Gastrocnemius medialis (tissue), 4 donors: ENCODE data around the gene HSD17B14.
A peak's percentile ranks its signal among the peaks of the same experiment; 100 is the strongest.

ENCODE experiments used
- POLR2A ChIP-seq, 2 donors: fragments of 450-650 bp; IDR thresholded peaks; one replicate each; pipeline ENCODE4 v1.6.1; 2017; ENCODE audit warnings: antibody characterized with exemption in 2 of 2, mild to moderate bottlenecking in 2 of 2, moderate library complexity in 2 of 2
- TF ChIP-seq, protein P1 (sequence below), 5 experiments: fragments of 450-650 bp in 3 of 5; fragments of 200-600 bp in 2 of 5; sonication (generic) in 2 of 5; IDR thresholded peaks in 4 of 5; conservative IDR thresholded peaks in 1 of 5; 1 replicate in 4 of 5; 2 replicates in 1 of 5; pipeline ENCODE4 v1.5.1; 2016 to 2019; ENCODE audit warnings: antibody characterized with exemption in 5 of 5, mild to moderate bottlenecking in 3 of 5, moderate library complexity in 3 of 5

DNA sequence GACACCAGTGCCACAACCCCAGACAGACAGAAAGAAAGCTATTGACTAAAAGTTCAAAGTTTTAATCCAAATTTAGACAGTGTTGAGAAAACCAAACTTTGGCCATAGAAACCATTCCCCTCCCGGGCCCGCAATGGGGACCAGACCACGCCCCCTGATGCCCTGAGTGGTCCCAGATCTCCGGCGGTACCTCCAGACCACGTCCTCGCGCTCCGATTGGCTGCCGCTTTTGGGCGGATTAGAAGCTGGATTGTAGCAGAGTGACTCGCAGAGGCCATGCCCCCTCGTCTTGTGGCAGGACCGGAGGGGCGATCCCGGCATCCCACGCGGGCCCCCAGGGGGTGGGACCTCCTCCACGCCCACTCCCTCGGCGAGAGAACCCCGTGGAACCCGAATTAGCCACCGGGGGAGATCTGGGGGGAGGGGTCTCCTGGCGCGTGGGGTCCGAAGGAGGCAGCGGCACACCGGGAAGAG, 797 bp upstream of the HSD17B14 start:
- TF ChIP-seq, protein P1, sequence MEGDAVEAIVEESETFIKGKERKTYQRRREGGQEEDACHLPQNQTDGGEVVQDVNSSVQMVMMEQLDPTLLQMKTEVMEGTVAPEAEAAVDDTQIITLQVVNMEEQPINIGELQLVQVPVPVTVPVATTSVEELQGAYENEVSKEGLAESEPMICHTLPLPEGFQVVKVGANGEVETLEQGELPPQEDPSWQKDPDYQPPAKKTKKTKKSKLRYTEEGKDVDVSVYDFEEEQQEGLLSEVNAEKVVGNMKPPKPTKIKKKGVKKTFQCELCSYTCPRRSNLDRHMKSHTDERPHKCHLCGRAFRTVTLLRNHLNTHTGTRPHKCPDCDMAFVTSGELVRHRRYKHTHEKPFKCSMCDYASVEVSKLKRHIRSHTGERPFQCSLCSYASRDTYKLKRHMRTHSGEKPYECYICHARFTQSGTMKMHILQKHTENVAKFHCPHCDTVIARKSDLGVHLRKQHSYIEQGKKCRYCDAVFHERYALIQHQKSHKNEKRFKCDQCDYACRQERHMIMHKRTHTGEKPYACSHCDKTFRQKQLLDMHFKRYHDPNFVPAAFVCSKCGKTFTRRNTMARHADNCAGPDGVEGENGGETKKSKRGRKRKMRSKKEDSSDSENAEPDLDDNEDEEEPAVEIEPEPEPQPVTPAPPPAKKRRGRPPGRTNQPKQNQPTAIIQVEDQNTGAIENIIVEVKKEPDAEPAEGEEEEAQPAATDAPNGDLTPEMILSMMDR (IDR thresholded peaks at IDR 0.05 in 4 of 5, conservative IDR thresholded peaks at IDR 0.05 in 1 of 5): no peak
- peak in 1 of 2 donors; percentile 26 for TF ChIP-seq POLR2A (IDR thresholded peaks at IDR 0.05)
